NCI-H2081 (cell line): Measurements from ENCODE around the gene EXOSC2.
"Not testable (repeated sequence)": the region's sequence is repeated elsewhere in the genome, so short reads cannot be mapped to it uniquely, and the experiment has no call there.

ENCODE experiments used
- DNase-seq, 2 experiments: peaks; one replicate each; lab custom pipeline; 2025; lab: John Stamatoyannopoulos, UW

The EXOSC2 gene

DNA sequence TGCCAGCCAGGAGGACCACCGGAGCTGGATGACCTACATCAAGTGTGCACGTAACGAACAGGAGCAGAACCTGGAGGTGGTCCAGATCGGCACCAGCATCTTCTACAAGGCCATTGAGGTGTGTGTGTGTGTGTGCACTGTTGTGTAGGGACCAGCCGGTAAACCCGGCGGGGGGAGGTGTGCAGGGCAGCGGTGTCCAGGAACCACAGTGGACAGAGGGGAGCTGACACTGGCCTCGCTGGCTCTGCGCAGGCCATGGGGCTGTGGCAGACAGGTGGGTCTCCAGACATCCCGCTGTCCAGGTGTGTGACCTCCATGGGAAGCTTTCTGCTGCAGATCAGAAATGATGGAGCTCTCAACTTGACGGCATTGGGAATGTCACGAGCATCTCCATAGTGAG lies 25.4 kb upstream of the EXOSC2 start:
- no peak for DNase-seq

DNA sequence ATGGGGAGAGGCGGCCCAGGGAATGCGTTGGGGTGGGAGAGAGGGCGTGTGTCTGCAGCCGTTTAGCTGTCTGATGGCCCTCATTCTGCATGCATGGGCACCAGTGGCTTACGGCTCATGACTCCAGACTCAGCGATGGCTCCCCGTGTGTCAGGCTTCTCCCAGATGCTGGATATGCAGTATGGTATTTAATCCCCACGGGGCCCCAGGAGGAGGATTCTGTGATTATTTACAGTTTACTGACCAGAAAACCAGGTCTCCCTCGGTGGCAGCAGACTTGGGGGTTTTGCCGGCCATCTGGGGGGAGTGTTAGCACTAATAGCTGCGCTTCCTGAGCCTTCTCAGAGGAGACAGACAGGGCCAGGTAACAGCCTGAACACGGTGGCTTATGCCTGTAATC lies 24.9 kb upstream of the EXOSC2 start:
- no peak for DNase-seq

DNA sequence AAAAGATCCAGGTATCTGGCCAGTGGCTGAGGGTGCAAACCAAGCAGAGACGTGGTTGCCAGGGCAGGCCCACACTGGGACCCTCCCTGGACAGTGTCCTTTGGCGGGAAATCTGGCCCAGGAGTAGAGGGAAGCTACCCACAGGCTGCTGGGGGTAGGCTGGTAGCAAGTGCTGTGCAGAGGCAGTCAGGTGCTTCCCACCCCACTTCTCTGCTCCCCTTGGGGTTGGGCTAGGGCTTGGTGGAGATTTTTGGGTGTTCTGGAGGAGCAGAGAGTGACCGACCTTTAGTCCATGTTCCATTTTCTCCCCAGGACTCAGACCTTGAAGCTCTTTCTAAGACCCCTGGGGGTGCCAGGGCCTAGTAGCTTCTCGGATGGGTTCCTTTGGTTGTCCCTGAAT lies 23.6 kb upstream of the EXOSC2 start:
- no peak for DNase-seq

DNA sequence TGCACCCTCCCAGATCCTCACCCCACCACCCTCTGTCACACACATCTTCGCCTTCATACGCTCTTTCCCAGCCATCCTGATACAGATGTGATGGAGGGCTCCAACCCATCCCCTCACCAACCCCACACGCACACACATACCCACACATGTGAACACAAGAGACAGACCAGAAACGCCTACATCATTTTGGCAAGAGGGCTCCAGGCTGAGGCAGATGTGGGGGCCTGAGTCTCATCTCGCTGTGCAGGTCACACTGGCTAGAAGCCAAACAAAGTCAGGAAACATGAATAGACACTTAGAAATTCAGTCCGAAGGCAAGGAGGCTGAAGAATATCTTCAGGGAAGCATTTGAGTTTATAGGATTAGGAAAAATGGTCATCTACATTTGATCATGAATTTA lies 22.9 kb upstream of the EXOSC2 start:
- no peak for DNase-seq

DNA sequence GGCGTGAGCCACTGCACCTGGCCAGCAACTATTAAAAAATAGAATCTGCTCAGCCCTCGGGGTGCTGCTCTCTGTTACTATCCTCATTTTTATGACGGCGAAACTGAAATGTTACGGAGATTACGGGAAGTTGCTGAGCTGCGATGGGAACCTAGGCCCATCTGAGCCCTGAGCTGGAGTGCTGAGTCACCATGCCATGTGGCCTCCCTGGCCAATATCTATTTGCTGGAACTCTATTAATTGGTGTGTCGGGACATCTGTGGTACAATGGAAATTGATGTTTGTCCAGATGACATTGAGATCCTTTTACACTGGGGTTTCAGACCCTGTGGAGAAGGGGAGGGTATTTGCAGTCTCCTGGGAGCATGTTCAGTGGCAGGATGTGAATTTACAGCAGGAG lies 21.1 kb upstream of the EXOSC2 start:
- DNase-seq, result no peak

DNA sequence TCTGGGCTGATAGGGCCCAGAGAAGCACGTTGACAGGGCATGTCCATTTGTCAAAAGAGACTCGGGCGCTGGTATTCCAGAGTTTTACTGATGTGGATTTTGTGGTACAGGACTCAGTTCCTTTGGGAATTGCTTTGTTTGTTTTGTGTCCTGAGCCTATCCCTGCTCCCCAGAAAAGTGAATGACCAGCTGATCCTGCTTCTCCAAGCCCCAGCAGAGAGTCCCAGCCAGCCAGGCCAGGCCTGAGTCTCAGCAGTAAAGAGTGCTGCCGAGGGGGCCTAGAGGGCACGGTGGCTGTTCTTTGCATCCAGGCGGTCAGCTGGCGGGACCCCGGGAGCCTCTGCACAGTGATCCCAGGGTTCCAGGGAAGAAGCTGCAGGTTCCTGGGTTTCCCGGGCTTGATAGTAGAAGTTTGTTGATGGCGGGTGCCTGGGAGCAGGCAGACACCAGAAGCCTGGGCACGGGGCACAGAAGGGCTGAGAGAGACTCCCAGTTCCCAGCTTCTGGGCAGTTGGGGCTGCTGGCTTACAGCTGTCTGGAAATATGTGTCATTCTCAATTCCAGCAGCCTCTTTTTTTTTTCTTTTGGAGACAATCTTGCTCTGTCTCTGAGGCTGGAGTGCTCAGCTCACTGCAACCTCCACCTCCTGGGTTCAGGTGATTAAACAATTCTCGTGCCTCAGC lies 20.5 kb upstream of the EXOSC2 start:
- no peak for DNase-seq

DNA sequence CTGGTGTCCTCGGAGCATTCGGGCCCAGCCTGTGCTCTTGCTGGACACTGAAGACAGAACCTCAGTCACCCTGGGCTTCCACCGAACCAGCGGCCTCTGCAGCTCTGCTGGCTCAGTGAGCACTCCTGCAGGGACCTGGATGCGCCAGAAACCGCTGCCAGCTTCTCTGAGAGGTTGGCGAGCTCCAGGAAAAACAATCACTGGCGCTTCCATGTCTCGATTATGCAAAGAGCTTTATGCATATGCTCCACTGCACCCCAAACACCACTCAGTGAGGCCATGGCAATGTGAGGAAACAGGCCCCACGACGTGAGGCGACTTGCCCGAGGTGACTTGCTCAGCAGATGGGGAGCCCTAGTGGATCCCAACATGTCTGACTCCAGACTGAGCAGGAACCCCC lies 18.2 kb upstream of the EXOSC2 start:
- DNase-seq, result no peak

DNA sequence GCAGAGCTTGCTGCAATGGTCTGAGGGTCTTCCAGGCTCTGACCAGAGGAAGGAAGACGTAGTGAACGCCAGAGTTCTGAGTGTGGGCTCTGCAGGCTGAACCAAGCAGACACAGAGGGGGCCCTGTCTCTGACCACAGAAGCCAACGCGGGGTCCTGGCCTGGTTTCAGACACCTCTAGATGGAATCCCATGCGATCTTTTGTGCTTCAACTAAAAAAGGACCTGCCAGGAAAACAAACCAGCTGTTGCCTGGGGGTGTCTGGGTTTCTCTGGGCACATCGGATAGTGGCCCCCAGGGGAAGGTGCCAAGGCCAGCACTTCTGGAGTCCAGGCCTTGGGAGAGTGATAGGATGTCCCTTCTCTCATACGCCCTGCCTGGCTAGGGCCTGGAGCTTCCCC lies 16.3 kb upstream of the EXOSC2 start:
- no peak for DNase-seq

DNA sequence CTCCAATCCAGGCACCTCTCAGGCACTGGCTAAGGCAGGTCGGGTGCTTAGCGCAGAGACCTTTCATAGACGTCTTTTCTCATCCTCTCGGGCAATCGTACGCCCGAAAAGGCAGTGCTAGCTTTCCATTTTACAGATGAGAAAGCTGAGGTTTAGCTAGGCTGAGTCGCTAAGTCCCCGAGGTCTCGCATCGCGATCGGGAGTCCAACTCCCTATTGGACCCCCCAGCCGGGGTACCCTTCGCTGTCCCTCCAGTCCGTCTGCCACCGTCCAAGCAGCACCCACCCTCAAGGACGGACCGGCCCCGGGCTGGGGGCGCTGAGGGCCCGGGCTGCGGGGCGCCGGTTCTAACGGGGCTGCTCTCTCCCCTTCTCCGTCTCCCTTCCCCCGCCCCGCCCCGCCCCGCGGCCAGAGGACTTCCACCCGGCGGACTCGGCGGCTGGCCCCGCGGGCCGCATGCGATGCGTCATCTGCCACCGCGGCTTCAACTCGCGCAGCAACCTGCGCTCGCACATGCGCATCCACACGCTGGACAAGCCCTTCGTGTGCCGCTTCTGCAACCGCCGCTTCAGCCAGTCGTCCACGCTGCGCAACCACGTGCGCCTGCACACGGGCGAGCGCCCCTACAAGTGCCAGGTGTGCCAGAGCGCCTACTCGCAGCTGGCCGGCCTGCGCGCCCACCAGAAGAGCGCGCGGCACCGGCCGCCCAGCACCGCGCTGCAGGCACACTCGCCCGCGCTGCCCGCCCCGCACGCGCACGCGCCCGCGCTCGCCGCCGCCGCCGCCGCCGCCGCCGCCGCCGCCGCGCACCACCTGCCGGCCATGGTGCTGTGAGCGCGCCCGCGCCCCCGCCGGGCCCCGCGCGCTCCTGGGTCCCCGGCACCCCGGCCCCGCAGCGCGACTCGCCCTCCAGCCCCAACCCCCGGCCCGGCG lies 12.5 kb upstream of the EXOSC2 start:
- peak; percentile 71 to 83 for DNase-seq

DNA sequence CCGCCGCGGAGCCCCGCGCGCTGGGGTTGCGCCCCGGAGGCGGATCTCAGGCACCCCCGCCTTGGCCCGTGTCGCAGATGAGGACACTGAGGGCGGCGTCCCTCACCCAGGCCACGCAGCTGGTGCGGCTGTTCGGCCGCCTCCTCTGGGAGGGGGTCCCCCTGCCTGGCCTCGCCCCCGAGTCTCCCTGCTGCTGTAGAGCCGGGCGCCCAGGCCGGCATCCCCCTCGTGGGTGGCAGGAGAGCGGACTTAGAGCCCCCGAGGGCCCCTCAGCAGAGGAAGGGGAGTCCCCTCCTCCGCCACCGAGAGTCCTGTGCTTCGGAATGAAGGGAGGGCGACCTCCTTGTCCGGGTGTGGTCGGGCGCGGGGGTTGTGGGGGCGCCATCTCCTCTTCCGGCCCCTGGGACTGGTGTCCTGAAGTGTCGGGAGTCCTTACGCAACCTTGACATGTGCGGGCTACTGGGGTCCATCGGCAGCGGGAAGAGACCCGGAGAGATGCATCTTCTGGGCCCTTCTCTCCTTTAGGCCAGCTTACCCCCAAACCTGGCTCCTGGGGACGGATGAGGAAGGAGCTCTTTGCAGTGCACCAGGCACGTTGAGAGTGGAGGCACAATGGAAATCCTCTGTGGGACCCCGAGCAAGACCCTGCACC lies 11.7 kb upstream of the EXOSC2 start:
- DNase-seq, result peak in 1 of 2 experiments; percentile 16

DNA sequence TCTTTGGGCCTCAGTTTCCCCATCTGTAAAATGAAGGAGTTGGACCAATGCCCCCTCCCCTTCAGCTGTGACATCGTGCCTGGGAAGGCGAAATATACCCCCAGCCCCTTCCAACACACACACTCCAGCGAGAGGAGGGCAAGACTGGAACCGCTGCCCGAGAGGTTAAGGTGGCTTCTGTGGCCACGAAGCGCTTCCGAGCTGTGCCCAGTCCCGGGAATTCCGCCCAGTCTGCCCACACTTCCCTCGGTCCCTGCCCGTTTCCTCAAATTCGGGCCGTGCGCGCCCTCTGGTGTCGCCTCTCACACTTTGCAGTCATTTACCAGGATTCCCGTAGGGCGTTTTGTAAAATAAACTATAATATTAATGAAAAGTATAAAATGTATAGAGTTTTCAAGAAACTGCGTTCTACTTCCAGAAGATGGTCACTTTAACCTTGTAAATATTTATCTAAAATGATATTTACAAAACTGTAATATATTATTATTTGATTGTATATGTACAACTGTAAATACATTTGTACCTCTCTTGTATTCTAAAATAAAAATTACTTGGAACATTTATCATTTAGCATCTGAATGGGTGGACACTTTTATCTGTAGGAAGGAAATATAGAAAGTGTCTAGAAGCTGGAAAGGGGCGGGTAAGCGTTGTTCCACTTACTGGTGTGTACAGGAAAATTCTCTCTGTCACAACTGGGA lies 11.0 kb upstream of the EXOSC2 start:
- DNase-seq, result peak; percentile 81 to 82

DNA sequence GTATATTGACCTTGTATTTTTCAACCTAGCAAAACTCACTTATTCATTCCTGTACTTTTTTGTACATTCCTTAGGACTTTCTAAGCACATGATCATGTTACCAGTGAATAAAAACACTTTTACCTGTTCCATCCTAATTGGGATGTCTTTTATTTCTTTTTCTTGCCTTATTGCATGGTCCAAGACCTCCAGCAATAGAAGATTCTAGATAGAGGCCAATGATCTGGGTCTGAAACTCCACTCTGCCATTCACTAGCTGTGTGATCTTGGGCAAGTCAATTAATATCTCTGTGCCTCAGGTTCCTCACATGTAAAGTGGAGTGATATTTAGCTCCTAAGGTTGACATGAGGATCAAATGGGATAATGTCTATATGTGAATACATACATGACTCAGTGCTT lies 8.5 kb upstream of the EXOSC2 start:
- no peak for DNase-seq

DNA sequence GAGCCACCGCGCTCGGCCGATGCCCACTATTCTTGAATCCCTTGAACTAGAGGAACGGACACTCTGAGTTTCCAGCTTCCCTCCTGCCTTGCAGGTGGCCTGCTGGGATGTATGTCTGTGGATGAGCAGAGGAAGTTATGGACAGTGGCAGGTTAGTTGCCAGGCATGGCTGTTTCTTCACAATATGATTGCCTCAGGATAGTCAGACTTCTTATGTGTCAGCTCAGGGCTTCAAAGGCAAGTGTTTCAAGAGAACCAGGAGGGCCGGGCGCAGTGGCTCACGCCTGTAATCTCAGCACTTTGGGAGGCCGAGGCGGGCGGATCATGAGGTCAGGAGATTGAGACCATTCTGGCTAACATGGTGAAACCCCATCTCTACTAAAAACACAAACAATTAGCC lies 7.6 kb upstream of the EXOSC2 start:
- DNase-seq, result not testable (repeated sequence)

DNA sequence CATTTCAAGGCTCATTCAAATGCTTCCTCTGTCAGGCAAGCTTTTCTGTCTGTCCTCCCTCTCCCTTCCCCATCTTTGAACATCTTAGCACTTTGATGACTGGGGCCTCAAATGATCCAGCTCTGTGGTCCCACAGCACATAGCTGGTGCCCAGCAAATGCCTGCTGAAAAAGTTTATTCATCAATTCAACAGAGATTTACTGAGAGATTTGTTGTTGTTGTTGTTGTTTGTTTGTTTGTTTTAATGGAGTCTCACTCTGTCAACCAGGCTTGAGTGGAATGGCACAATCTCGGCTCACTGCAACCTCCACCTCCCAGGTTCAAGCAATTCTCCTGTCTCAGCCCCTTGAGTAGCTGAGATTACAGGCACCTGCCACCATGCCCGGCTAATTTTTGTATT lies 6.0 kb upstream of the EXOSC2 start:
- DNase-seq, result no peak

DNA sequence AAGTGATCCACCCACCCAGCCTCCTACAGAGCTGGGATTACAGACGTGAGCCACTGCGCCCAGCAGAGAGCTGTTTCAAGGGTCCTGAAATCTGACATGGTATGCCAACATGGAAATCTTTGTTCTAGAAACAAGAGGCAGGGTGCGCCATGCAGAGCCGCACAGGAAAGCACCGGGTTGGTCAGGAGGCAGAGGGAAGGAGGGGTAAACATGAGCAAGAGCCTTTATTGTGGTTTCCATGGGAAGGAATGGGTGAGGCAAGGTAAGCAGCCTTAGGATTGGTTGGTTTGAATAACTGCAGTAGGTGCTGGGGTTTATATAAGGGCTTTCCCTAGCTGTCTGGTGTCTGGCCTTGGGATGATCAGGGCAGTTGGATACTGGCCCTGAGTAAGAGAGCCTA lies 5.5 kb upstream of the EXOSC2 start:
- DNase-seq, result no peak

DNA sequence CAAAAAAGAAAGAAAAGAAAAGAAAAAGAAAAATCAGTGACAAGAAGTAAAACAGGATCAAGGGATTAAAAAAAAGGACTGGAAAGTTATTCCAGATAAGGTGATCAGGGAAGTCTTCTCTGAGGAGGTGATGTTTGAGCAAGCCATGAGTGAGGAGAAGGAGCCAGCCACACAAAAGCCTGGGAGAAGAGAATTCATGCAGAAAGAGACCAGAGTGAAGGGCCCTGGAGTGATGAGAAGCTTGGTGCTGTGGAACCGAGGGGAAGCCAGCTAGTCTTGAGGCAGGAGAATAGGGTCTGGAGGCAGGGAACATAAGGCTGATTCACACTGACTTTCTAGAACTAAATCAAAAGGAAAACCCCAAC lies 4.0 kb upstream of the EXOSC2 start:
- DNase-seq, result no peak

DNA sequence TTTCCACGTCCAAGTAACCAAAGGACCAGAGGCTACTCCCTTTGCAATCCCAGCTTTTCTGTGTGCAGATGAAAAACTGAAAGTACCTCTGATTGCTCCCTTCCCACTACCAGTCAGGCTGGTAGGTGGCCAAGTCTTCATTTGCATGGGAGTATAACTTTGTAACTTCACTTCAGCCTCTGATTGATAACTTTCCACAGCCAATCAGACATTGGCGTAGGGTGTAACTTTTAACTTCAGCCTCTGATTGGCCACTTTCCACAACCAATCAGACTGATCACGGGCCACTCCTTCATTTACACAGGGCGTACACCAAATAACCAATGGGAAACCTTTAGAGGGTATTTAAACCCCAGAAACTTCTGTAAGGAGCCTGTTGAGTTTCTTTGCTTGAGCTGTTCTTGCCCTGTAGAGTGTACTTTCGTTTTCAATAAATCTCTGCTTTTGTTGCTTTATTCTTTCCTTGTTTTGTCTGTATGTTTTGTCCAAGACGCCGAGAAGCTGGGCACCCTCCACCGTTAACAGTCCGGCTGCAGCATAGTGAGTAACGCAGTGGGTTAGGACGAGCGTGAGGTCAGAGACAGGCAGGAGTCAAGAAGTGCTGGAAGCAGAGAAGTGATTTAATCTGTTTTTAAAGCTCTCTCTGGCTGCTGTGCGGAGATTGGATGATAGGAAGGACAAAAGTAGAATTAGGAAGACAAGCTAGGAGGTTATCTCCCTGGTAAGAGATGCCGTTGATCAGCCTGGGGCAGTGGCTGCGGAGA lies 3.5 kb upstream of the EXOSC2 start:
- DNase-seq, result peak; percentile 66 to 87

DNA sequence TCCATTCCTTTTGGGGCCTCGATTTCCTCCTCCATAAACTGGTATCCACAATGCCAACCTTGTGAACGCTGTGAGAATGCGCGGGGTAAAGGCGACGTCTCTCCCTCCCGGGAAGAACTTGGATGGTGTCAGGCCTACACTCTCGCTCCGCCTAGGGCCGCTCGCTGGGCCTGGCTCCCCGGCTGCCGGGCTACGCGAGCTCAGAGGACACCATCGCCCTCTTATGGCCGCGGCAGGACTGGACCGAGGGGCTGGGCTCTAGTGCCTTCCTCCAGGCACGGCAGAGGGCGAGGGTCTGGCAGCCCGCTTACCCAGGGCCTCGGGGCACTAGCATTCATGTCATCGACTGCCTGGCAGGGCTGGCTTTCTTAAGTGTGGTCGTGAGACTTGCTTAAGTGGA lies 1.3 kb upstream of the EXOSC2 start:
- DNase-seq, result no peak

DNA sequence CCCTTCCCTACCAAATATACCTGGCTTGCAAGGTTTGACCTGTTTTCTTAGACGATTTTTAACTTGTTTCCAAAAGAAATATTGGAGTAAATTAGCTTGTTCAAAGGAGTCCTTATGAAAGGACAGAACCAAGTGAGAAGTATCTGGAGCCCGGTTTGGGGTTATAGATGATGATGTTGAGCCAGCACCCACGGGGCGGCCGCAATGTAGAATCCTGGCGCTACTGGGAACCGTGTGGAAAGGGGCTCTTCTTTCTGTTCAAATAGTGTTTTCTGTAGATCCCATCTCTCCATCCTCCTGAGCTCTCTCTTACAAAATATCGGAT lies 517 bp upstream of the EXOSC2 start:
- DNase-seq, result no peak

DNA sequence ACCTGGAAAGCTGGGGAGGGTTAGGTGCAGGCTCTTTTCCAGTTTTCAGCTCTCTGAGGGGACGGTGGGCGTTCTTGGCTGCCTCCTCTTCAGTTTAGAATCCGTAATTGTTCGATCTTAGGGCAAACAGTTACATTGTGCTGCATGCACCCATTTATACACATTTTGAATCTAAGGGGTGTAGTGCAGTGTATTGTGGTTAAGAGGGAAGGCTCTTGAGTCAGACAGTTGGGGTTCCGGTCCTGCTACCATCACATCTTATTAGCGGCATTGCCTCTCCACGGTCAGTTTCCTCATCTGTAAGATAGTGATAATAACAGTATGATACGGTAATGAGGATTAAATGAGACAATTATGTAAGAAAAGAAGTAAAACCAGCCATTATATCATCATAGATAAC lies 625 bp downstream of the EXOSC2 start:
- no peak for DNase-seq

DNA sequence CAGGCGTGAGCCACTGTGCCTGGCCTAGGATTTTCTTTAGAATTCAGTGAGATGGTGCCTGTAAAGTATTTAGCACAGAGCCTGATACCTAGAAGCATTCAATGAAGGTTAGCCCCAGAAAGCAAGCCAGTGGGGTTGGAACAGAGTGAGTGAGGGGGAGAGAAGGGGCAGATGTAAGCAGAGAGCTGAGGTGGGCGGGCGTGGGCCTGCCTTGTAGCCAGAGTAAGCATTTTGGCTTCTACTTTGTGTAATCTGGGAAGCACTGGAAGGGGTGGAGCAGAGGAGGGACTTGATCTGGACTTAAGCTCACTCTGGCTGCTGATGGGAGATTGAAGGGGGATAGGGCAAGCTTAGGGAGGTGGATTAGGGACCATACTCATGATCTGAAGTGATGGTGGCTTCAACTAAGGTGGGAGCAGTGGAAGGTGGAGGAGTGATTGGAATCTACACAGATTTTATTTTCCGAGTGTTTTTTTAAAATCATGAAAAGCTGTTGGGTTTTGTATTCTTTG lies 2.6 kb downstream of the EXOSC2 start:
- DNase-seq, result no peak

DNA sequence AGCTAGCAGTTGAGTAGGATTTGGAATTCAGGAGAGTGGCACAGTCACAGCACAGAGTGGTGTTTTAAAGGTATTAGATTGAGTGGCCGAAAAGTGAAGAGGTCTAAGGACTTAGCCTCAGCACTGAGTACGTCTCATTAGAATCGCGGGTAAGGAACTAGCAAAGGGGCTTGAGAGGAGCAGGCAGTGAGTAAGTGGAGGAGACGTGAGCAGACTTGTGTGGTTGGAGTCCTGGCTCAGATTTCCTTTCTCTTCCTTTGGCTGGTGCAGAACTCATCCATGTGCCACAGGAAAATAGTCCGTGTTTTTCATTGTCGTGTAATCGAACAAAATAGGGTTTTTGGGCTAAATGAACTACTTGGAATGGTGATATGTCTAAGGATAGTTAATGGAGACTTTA lies 3.4 kb downstream of the EXOSC2 start:
- no peak for DNase-seq
